CD4-positive, alpha-beta T cell treated with Interleukin-4 for 4 hours (primary cell): ENCODE measurements around the gene MAJIN.

Experiments used
- DNase-seq: peaks from one replicate; pipeline ENCODE4 v3.0.0-alpha.2; 2020

Gene MAJIN

GRCh38 chr11:64891215-64891848 lies 80.6 kb downstream of the MAJIN start:
- DNase-seq = no peak

GRCh38 chr11:64890522-64890939 lies 81.4 kb downstream of the MAJIN start:
- DNase-seq = no peak

- no peak for DNase-seq
Measured at GRCh38 chr11:64888729-64889511, 83.0 kb downstream of the MAJIN start.

GRCh38 chr11:64888406-64888728 lies 83.5 kb downstream of the MAJIN start:
- no peak for DNase-seq
